ENCODE data around the gene MCTP2.
A peak's percentile ranks its signal among the peaks of the same experiment; 100 is the strongest.

The MCTP2 gene

GRCh38 chr15:94300612-94301011 lies 69.3 kb downstream of the MCTP2 start:
- no peak for DNase-seq

- DNase-seq: peak; percentile 49
These were observed 73.8 kb downstream of the MCTP2 start for GRCh38 chr15:94305133-94305532.

GRCh38 chr15:94306700-94307650 lies 75.6 kb downstream of the MCTP2 start:
- peak; percentile 45 for DNase-seq

- DNase-seq: no peak
These were observed 81.6 kb downstream of the MCTP2 start for GRCh38 chr15:94312946-94313345.

- DNase-seq: no peak
These were observed 83.3 kb downstream of the MCTP2 start for GRCh38 chr15:94314639-94315038.

- no peak for DNase-seq
These were observed 85.8 kb downstream of the MCTP2 start for GRCh38 chr15:94317211-94317610.

- no peak for DNase-seq
These were observed 90.8 kb downstream of the MCTP2 start for GRCh38 chr15:94322141-94322540.

- DNase-seq: no peak
These were observed 91.7 kb downstream of the MCTP2 start for GRCh38 chr15:94323076-94323475.

- DNase-seq: peak; percentile 69
These were observed 92.9 kb downstream of the MCTP2 start for GRCh38 chr15:94324117-94324826.

- DNase-seq: no peak
These were observed 93.7 kb downstream of the MCTP2 start for GRCh38 chr15:94324835-94325767.

GRCh38 chr15:94327356-94327936 lies 96.1 kb downstream of the MCTP2 start:
- DNase-seq: no peak

- DNase-seq: no peak
These were observed 100.4 kb downstream of the MCTP2 start for GRCh38 chr15:94331731-94332130.

GRCh38 chr15:94335616-94336015 lies 104.3 kb downstream of the MCTP2 start:
- DNase-seq: no peak

- no peak for DNase-seq
These were observed 105.6 kb downstream of the MCTP2 start for GRCh38 chr15:94336817-94337467.

- DNase-seq: no peak
These were observed 107.0 kb downstream of the MCTP2 start for GRCh38 chr15:94338243-94338846.

- no peak for DNase-seq
These were observed 114.9 kb downstream of the MCTP2 start for GRCh38 chr15:94346282-94346681.

- no peak for DNase-seq
These were observed 116.7 kb downstream of the MCTP2 start for GRCh38 chr15:94348084-94348483.

GRCh38 chr15:94351031-94351535 lies 119.7 kb downstream of the MCTP2 start:
- no peak for DNase-seq

- DNase-seq: no peak
These were observed 121.5 kb downstream of the MCTP2 start for GRCh38 chr15:94352636-94353487.

GRCh38 chr15:94353488-94353820 lies 122.1 kb downstream of the MCTP2 start:
- DNase-seq: no peak
